Stimulated activated CD4-positive, alpha-beta T cell treated with anti-CD3 and anti-CD28 coated beads, Interleukin-12 subunit alpha, Interleukin-12 subunit beta, amount 100 ng/mL, for 48 hours (primary cell): Measurements from ENCODE around the gene SCN8A.
A peak's percentile ranks its signal among the peaks of the same experiment; 100 is the strongest.

Experiments
- DNase-seq, 3 donors: peaks; one replicate each; pipeline ENCODE4 v3.0.0-alpha.2; 2020; ENCODE audit warnings: low read depth in 2 of 3, low spot score in 1 of 3

The SCN8A gene

GRCh38 chr12:51702587-51702986 lies 111.6 kb downstream of the SCN8A start:
- DNase-seq = no peak

GRCh38 chr12:51705450-51705849 lies 114.4 kb downstream of the SCN8A start:
- no peak for DNase-seq

- no peak for DNase-seq
Measured at GRCh38 chr12:51706206-51706605, 115.2 kb downstream of the SCN8A start.

- no peak for DNase-seq
Measured at GRCh38 chr12:51714666-51715065, 123.6 kb downstream of the SCN8A start.

DNA sequence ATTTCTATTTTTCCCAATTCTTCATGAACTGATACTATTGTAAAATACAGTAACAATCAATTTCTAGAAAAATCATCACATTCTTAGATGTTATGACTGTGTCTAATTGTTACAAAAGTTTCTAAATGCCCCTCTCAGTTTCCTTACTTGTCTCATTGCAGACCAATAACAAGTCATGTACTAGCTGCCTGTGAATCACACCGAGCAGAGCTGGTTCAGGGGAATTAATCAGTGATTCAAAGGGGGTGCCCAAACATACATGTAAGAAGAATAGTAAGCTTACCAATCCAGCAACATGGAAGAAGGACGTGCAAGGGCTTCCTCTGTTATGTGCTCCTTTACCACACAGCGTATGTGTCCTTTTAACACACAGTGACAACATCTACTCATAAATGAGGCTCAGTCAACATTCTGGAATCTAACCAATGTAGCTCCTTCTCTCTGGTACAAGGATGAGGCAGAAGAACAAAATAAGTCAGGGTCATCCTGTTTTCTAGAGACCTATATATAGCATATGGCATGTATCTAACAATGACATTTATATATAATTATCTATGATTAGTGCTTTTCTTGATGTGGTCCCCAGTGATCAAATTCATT lies 126.4 kb downstream of the SCN8A start:
- DNase-seq = no peak

DNA sequence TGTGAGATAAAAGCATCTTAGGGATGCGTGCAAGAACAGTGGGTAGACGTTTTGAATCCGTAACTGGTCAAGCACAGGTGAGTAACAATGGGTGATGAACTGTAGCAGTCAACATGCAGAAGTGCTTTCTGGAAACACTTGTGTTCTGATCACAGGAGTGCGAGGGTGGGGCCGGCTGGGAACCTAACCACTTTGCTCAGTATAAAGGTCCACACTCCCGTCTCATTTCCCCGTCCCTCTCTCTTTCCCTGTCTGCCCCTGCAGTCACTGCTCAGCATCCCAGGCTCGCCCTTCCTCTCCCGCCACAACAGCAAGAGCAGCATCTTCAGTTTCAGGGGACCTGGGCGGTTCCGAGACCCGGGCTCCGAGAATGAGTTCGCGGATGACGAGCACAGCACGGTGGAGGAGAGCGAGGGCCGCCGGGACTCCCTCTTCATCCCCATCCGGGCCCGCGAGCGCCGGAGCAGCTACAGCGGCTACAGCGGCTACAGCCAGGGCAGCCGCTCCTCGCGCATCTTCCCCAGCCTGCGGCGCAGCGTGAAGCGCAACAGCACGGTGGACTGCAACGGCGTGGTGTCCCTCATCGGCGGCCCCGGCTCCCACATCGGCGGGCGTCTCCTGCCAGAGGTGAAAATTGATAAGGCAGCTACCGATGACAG lies 130.4 kb downstream of the SCN8A start:
- DNase-seq = peak; percentile 28 to 38 (median 35)

DNA sequence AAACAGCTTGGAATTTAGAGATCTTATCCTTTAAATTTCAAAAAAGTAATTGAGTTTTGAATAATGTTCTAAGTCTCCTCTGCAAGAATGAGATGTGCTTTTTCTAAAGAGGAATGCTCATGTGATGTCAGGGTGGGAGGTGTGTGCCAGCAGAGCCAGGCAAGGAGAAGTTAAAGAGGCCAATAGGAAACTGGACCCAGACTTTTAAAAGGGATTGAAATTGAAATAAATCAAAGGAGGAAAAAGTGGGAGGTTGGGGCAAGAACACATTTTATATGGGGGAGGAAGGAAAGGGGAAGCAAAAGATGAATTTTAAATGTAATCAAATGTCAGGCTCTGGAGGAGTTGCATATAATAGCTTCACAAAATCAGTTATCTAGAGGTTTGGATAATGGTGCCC lies 131.4 kb downstream of the SCN8A start:
- no peak for DNase-seq

- DNase-seq = no peak
Measured at GRCh38 chr12:51726161-51726560, 135.1 kb downstream of the SCN8A start.

GRCh38 chr12:51726931-51727330 lies 135.9 kb downstream of the SCN8A start:
- DNase-seq = no peak

- no peak for DNase-seq
Measured at GRCh38 chr12:51729331-51729730, 138.3 kb downstream of the SCN8A start.

- DNase-seq = no peak
Measured at GRCh38 chr12:51730745-51731144, 139.7 kb downstream of the SCN8A start.

- DNase-seq = no peak
Measured at GRCh38 chr12:51740536-51740935, 149.5 kb downstream of the SCN8A start.

GRCh38 chr12:51744235-51744634 lies 153.2 kb downstream of the SCN8A start:
- DNase-seq = no peak

- no peak for DNase-seq
Measured at GRCh38 chr12:51744957-51745356, 153.9 kb downstream of the SCN8A start.

DNA sequence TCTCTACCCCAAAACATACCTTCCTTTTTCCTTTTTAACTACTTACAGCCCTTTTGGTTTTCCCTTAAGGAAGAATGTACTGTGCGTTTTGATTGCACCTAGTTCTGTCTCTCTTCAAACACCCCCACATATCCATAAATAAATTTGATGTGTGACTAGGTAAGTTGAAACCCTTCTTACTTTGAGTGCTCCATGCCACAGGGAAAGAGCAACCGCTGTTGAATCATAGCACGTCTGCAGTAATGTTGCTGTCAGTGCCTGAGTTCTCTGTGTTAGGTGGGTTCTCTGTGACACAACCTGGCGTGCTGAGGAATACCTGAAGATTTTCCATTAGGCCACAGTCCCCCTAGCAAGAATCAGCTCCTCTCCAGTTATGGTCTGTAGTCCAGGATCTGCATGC lies 155.4 kb downstream of the SCN8A start:
- DNase-seq = no peak

GRCh38 chr12:51748235-51748634 lies 157.2 kb downstream of the SCN8A start:
- DNase-seq = no peak

- DNase-seq = no peak
Measured at GRCh38 chr12:51749206-51749985, 158.4 kb downstream of the SCN8A start.

DNA sequence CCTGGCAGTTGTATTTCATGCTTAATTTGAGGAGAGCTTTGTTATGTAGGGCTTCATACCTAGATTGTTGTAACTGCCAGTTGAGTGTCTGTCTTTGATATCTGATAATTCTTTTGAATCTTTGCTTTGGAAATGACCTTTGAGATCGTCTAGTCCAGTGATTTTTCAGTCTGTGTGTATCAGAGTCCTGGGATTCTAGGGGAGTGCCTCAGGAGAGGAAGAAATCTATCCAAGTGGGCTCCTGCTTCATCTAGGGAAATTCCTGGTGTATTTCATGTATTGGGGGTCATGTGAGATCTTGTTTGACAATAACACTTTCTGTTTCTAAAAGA lies 158.9 kb downstream of the SCN8A start:
- no peak for DNase-seq

- DNase-seq = no peak
Measured at GRCh38 chr12:51751661-51752060, 160.6 kb downstream of the SCN8A start.

- DNase-seq = no peak
Measured at GRCh38 chr12:51752234-51752889, 161.3 kb downstream of the SCN8A start.

DNA sequence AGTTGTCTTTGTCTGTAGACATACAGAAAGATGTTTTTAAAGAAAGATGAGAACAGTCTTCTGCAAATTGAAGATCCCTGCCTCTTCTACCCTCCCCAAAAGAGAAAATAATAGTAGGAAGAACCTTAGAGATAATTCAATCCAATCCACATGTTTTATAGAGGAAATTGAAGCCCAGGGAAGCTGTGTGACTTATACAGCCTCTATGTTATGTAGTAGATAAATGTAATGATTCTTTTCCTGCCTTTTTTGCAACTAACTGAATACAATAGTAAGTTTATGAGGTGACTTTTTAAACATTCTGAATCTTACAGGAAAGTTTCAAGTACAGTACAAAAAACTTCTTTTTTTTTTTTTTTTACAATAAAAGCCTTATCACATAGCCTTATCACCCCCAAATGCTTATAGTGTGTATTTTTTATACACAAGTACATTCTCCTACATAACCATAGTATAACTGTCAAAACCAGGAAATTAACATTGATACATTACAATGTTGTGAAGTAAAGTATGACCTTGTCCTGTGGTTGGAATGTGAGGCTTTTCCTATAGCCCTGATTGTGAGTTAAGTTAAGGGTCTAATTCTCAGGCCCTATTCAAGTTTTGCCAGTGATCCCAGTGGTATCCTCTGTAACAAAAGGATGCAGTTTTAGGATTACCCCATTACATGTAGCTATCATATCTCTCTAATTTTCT lies 163.1 kb downstream of the SCN8A start:
- DNase-seq = no peak
